Measurements from ENCODE around the gene C1orf115.

Gene C1orf115

DNA sequence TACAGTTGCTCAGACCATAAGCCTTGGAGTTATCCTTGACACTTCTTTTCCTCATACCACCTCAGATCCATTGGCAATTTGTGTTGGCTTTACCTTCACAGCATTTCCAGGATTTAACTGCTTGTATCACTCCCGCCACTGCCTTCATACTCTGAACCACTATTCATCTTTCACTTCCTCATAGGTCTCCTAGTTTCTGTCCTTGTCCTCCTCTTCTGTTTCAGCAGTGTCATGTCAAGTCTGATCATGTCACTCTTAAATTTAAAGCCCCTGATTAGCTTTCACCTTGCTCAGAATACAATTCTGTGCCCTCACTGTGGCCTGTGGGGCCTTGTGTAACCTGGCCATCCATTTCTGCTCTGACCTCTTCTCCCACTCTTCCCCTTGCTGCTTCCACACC lies 34.7 kb upstream of the C1orf115 start:
- TF ChIP-seq SPI1 (IDR thresholded peaks at IDR 0.05; ENCODE audit: borderline replicate concordance, low read depth) (0 out of 2 replicates have a peak, but pooled peaks have one; percentile 36), CTCF (IDR thresholded peaks at IDR 0.05; ENCODE audit: insufficient read depth, low read length) (no peak), GABPA (IDR thresholded peaks at IDR 0.05; ENCODE audit: low read depth) (no peak), POLR2AphosphoS5 (IDR thresholded peaks at IDR 0.05; ENCODE audit: low read depth) (no peak)
- TF ChIP-seq, protein P1, sequence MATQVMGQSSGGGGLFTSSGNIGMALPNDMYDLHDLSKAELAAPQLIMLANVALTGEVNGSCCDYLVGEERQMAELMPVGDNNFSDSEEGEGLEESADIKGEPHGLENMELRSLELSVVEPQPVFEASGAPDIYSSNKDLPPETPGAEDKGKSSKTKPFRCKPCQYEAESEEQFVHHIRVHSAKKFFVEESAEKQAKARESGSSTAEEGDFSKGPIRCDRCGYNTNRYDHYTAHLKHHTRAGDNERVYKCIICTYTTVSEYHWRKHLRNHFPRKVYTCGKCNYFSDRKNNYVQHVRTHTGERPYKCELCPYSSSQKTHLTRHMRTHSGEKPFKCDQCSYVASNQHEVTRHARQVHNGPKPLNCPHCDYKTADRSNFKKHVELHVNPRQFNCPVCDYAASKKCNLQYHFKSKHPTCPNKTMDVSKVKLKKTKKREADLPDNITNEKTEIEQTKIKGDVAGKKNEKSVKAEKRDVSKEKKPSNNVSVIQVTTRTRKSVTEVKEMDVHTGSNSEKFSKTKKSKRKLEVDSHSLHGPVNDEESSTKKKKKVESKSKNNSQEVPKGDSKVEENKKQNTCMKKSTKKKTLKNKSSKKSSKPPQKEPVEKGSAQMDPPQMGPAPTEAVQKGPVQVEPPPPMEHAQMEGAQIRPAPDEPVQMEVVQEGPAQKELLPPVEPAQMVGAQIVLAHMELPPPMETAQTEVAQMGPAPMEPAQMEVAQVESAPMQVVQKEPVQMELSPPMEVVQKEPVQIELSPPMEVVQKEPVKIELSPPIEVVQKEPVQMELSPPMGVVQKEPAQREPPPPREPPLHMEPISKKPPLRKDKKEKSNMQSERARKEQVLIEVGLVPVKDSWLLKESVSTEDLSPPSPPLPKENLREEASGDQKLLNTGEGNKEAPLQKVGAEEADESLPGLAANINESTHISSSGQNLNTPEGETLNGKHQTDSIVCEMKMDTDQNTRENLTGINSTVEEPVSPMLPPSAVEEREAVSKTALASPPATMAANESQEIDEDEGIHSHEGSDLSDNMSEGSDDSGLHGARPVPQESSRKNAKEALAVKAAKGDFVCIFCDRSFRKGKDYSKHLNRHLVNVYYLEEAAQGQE (IDR thresholded peaks at IDR 0.05; ENCODE audit: insufficient replicate concordance, low read depth), result no peak
- DNase-seq (ENCODE audit: low read depth in 1 of 2, low spot score in 1 of 2), result no peak
- Histone ChIP-seq H3K4me3 (replicated peaks; ENCODE audit: insufficient read depth, low read length) (no peak overlapping the region), H3K27me3 (ENCODE audit: insufficient read depth, poor library complexity, severe bottlenecking) (no peaks in the 10 kb centered on the region), H3K27ac (replicated peaks) (no peak overlapping the region)

GRCh38 chr1:220655961-220656740 lies 34.0 kb upstream of the C1orf115 start:
- H3K27ac ChIP-seq (replicated peaks), result no peak overlapping the region
- DNase-seq (ENCODE audit: low read depth in 1 of 2, low spot score in 1 of 2), result no peak
- TF ChIP-seq CTCF (IDR thresholded peaks at IDR 0.05; ENCODE audit: insufficient read depth, low read length), result no peak
- TF ChIP-seq POLR2AphosphoS5 (IDR thresholded peaks at IDR 0.05; ENCODE audit: low read depth), result no peak
- TF ChIP-seq GABPA (IDR thresholded peaks at IDR 0.05; ENCODE audit: low read depth), result no peak
- no peak for TF ChIP-seq SPI1 (IDR thresholded peaks at IDR 0.05; ENCODE audit: borderline replicate concordance, low read depth)
- TF ChIP-seq, protein P1 (IDR thresholded peaks at IDR 0.05; ENCODE audit: insufficient replicate concordance, low read depth), result no peak
- no peak overlapping the region for H3K4me3 ChIP-seq (replicated peaks; ENCODE audit: insufficient read depth, low read length)
- H3K27me3 ChIP-seq (ENCODE audit: insufficient read depth, poor library complexity, severe bottlenecking), result no peaks in the 10 kb centered on the region

- no peak for DNase-seq (ENCODE audit: low read depth in 1 of 2, low spot score in 1 of 2)
- Histone ChIP-seq H3K27me3 (ENCODE audit: insufficient read depth, poor library complexity, severe bottlenecking) (peaks cover 2% of the 10 kb centered on the region), H3K27ac (replicated peaks) (no peak overlapping the region), H3K4me3 (replicated peaks; ENCODE audit: insufficient read depth, low read length) (no peak overlapping the region)
- TF ChIP-seq CTCF (IDR thresholded peaks at IDR 0.05; ENCODE audit: insufficient read depth, low read length) (no peak), POLR2AphosphoS5 (IDR thresholded peaks at IDR 0.05; ENCODE audit: low read depth) (no peak), SPI1 (IDR thresholded peaks at IDR 0.05; ENCODE audit: borderline replicate concordance, low read depth) (no peak), GABPA (IDR thresholded peaks at IDR 0.05; ENCODE audit: low read depth) (no peak)
- TF ChIP-seq, protein P1 (IDR thresholded peaks at IDR 0.05; ENCODE audit: insufficient replicate concordance, low read depth), result no peak
Observed at GRCh38 chr1:220666349-220666748, 23.8 kb upstream of the C1orf115 start.
